HL-60 (cell line): ENCODE measurements around the gene FAM221A.

Experiments used
- CTCF ChIP-seq: IDR thresholded peaks from one replicate; pipeline ENCODE4 v1.5.1; 2011; ENCODE audit warnings: low read length, control low read depth, inconsistent platforms; ENCODE audit not compliant: insufficient read depth
- GABPA ChIP-seq: IDR thresholded peaks from 2 replicates; pipeline ENCODE4 v1.6.1; 2012; ENCODE audit warnings: low read depth
- POLR2AphosphoS5 ChIP-seq: IDR thresholded peaks from 2 replicates; pipeline ENCODE4 v1.6.1; 2012; ENCODE audit warnings: low read depth
- SPI1 ChIP-seq: IDR thresholded peaks from 2 replicates; pipeline ENCODE4 v1.6.1; 2012; ENCODE audit warnings: low read depth, mild to moderate bottlenecking, borderline replicate concordance
- TF ChIP-seq, protein P1 (sequence below): IDR thresholded peaks from 2 replicates; pipeline ENCODE4 v1.6.1; 2012; ENCODE audit warnings: low read depth; ENCODE audit not compliant: insufficient replicate concordance

DNA sequence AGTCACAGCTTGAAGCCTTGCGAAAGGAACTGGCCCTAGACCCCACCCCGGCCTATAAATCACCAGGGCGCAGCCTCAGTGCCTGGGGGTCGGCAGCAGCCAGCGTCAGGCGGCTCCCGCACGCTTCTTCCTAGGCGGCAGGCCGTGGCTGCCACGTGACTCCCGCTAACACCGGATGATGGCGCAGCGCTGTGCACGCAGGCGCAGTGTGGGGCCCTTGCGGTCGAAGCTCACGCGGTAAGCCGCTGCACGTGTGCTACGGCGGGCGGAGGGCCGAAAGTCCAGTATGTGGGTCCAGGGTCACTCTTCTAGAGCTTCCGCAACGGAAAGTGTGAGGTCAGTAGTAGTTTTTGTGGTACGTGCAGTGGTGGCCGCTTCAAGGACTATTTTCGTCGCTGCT is 30.0 kb downstream of the FAM221A start, which contains the start of gene STK31:
- TF ChIP-seq CTCF (no peak), POLR2AphosphoS5 (no peak), SPI1 (no peak), GABPA (no peak)
- TF ChIP-seq, protein P1, sequence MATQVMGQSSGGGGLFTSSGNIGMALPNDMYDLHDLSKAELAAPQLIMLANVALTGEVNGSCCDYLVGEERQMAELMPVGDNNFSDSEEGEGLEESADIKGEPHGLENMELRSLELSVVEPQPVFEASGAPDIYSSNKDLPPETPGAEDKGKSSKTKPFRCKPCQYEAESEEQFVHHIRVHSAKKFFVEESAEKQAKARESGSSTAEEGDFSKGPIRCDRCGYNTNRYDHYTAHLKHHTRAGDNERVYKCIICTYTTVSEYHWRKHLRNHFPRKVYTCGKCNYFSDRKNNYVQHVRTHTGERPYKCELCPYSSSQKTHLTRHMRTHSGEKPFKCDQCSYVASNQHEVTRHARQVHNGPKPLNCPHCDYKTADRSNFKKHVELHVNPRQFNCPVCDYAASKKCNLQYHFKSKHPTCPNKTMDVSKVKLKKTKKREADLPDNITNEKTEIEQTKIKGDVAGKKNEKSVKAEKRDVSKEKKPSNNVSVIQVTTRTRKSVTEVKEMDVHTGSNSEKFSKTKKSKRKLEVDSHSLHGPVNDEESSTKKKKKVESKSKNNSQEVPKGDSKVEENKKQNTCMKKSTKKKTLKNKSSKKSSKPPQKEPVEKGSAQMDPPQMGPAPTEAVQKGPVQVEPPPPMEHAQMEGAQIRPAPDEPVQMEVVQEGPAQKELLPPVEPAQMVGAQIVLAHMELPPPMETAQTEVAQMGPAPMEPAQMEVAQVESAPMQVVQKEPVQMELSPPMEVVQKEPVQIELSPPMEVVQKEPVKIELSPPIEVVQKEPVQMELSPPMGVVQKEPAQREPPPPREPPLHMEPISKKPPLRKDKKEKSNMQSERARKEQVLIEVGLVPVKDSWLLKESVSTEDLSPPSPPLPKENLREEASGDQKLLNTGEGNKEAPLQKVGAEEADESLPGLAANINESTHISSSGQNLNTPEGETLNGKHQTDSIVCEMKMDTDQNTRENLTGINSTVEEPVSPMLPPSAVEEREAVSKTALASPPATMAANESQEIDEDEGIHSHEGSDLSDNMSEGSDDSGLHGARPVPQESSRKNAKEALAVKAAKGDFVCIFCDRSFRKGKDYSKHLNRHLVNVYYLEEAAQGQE, result no peak
